Type B pancreatic cell (in vitro differentiated cells): ENCODE data around the gene HSD11B1. TPM values are rescaled to one million over a fixed set of nuclear protein-coding genes. Genes with fewer than 3 reads are reported as not detected.

ENCODE experiments used
- DNase-seq: peaks from one replicate; pipeline ENCODE4 v3.0.0; 2021; ENCODE audit warnings: mixed read lengths; ENCODE audit not compliant: unreplicated experiment; ENCODE audit errors: extremely low spot score
- H3K27ac Mint-ChIP-seq: 2 replicates; pipeline ENCODE4 v1.8.0; 2021; ENCODE audit warnings: mild to moderate bottlenecking, mixed read lengths
- H3K27me3 Mint-ChIP-seq: 2 replicates; pipeline ENCODE4 v1.8.0; 2021; ENCODE audit warnings: mixed read lengths
- H3K36me3 Mint-ChIP-seq: 2 replicates; pipeline ENCODE4 v1.8.0; 2021; ENCODE audit warnings: mixed read lengths
- H3K4me1 Mint-ChIP-seq: one replicate; pipeline ENCODE4 v1.8.0; 2021; ENCODE audit warnings: mixed read lengths; ENCODE audit not compliant: unreplicated experiment
- H3K4me3 Mint-ChIP-seq: 2 replicates; pipeline ENCODE4 v1.8.0; 2021; ENCODE audit warnings: mild to moderate bottlenecking, mixed read lengths
- H3K9me3 Mint-ChIP-seq: 2 replicates; pipeline ENCODE4 v1.8.0; 2021; ENCODE audit warnings: mixed read lengths
- total RNA-seq: library from RNA; stranded (reverse); gene quantifications from 2 replicates; pipeline ENCODE4 v1.2.1, GENCODE V29; 2021; ENCODE audit warnings: low replicate concordance
- TF ChIP-seq, protein P1 (sequence below): fragments of 200-600 bp; sonication (generic); conservative IDR thresholded peaks from 2 replicates; pipeline ENCODE4 v1.5.0; 2021; ENCODE audit warnings: antibody characterized with exemption, mild to moderate bottlenecking

Gene HSD11B1
- total RNA-seq, 1 donor from 2014 or later, result not detected

DNA sequence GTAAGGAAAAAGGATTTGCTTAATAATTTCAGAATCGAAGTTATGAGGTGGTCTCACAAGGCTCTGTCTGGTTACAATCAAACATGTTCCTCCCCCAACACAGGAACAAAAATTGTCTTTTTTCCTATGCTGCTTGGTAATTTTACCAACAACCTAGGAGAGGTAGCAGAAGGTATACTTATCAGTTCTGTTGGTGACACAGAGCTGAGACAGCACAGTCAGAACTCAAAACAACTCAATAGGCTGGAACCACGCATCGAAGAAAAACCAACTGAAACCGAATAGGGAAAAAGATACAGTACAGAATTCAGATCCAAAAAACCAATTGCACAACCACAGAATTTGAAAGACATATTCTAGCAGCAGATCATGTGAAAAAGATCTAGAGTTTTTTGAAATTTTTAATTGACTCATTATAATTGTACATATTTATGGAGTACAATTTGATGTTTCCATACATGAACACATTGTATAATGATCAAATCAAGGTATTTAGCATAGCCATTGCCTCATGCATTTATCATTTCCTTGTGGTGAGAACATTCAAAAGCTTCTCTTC lies 25.6 kb upstream of the HSD11B1 start:
- no peak for DNase-seq
- Mint-ChIP-seq H3K27me3 (peaks cover 84% of the 10 kb centered on the region), H3K4me3 (no peak overlapping the region), H3K27ac (no peak overlapping the region), H3K36me3 (no peaks in the 10 kb centered on the region), H3K9me3 (no peaks in the 10 kb centered on the region), H3K4me1 (peaks cover 13% of the 10 kb centered on the region)
- TF ChIP-seq, protein P1, sequence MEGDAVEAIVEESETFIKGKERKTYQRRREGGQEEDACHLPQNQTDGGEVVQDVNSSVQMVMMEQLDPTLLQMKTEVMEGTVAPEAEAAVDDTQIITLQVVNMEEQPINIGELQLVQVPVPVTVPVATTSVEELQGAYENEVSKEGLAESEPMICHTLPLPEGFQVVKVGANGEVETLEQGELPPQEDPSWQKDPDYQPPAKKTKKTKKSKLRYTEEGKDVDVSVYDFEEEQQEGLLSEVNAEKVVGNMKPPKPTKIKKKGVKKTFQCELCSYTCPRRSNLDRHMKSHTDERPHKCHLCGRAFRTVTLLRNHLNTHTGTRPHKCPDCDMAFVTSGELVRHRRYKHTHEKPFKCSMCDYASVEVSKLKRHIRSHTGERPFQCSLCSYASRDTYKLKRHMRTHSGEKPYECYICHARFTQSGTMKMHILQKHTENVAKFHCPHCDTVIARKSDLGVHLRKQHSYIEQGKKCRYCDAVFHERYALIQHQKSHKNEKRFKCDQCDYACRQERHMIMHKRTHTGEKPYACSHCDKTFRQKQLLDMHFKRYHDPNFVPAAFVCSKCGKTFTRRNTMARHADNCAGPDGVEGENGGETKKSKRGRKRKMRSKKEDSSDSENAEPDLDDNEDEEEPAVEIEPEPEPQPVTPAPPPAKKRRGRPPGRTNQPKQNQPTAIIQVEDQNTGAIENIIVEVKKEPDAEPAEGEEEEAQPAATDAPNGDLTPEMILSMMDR, result no peak

DNA sequence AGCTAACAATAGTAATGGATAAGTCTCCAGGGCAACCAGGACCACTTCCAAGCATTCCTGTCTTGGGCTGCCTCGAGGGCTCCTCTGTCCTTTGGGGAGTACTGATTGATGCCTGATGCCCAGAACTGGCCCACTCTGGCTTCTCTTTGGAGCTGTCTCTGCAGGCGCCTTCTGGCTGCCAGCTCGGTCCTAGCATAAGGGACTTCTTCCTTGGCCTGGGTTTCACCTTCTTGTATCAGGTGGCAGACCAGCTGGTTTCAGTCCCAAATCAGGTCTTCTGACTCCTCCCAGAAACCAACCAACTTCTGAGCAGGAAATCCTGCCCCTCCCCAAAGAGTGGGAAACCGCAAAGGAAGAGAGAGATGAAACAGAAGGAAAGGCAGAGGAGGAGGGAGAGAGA lies 18.8 kb upstream of the HSD11B1 start:
- H3K27ac Mint-ChIP-seq, result no peak overlapping the region
- no peak for DNase-seq

DNA sequence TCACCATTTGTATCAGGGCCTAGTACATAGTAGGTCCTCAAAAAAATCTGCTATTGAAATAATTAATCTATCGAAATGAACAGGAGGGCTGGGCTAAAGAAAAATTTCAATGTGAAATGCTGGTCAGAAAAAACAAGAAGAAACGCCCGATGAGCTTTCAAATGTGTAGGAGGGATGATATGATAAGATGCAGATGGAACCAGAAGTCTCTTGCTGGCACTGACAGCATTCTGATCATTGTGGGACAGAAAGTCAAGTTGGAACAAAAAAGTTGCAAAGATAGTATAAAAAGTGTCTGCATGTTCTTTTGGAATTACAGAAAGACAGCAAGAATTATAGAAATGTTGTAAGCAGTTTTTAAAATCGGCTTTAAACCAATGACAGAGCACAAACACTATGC lies 18.3 kb upstream of the HSD11B1 start:
- no peak overlapping the region for H3K4me3 Mint-ChIP-seq
- no peaks in the 10 kb centered on the region for H3K9me3 Mint-ChIP-seq

More for the DNA sequence above, 18.8 kb upstream of the HSD11B1 start:
- Mint-ChIP-seq H3K9me3 (no peaks in the 10 kb centered on the region), H3K4me1 (no peaks in the 10 kb centered on the region), H3K27me3 (peaks cover 30% of the 10 kb centered on the region), H3K36me3 (no peaks in the 10 kb centered on the region), H3K4me3 (no peak overlapping the region)
- TF ChIP-seq, protein P1, result no peak

DNA sequence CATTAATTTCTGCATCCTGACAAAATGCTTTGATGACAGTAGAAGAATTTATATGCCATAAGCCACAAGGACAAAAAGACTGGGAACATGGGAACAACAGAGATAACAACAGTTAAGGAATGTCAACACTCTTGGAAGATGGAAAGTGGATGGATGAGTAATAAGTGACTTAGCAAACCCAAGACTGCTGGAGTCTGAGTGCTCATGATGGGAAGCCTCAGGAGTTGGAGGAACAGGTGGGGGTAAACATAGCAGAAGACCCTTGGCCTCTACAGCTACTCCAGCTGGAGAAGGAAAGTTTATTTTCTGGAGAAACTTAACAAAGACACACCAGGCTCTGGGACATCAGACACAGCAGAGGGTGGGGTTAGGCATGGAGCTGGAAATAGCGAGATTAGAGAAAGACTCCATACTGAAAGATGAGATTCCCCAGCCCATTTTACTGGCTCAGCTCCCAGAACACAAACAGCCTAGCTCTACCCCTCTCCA lies 15.9 kb upstream of the HSD11B1 start:
- Mint-ChIP-seq H3K27ac (no peak overlapping the region), H3K4me1 (peaks cover 9% of the 10 kb centered on the region), H3K36me3 (no peaks in the 10 kb centered on the region), H3K9me3 (no peaks in the 10 kb centered on the region), H3K27me3 (peaks cover 19% of the 10 kb centered on the region), H3K4me3 (no peak overlapping the region)
- DNase-seq, result no peak
- TF ChIP-seq, protein P1, result no peak

More for the DNA sequence above, 18.3 kb upstream of the HSD11B1 start:
- no peak for DNase-seq
- Mint-ChIP-seq H3K36me3 (no peaks in the 10 kb centered on the region), H3K27me3 (peaks cover 26% of the 10 kb centered on the region), H3K4me1 (no peaks in the 10 kb centered on the region), H3K27ac (no peak overlapping the region)
- TF ChIP-seq, protein P1, result no peak

DNA sequence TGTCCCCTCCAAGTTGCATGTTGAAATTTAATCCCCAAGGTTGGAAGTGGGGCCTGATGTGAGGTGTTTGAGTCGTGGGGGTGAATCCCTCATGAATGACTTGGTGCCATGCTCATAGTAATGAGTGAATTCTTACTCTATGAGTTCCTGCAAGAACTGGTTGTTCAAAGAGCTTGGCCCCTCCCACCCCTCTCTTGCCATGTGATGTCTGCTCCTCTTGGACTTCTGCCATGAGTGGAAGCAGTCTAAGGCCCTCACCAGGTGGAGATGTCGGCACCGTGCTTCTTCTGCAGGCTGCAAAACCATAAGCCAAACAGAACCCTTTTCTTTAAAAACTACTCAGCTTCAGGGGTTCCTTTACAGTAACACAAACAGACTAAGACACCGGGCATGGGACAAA lies 15.2 kb upstream of the HSD11B1 start:
- Mint-ChIP-seq H3K4me1 (peaks cover 9% of the 10 kb centered on the region), H3K36me3 (no peaks in the 10 kb centered on the region), H3K27ac (no peak overlapping the region), H3K4me3 (no peak overlapping the region), H3K27me3 (peaks cover 26% of the 10 kb centered on the region), H3K9me3 (no peaks in the 10 kb centered on the region)
- TF ChIP-seq, protein P1, result no peak
- no peak for DNase-seq
